Myocyte (in vitro differentiated cells): ENCODE data around the gene SRP14. TPM values are rescaled to one million over a fixed set of nuclear protein-coding genes. Genes with fewer than 3 reads are reported as not detected.

Source experiments
- DNase-seq: peaks from one replicate; pipeline ENCODE4 v3.0.0-alpha.2; 2012; ENCODE audit warnings: low read depth
- total RNA-seq: library from RNA; depleted of rRNA; stranded (reverse); fragments of >200 nt; gene quantifications from 2 replicates; pipeline ENCODE4 v1.2.3, GENCODE V29; 2014

The SRP14 gene
- total RNA-seq, 1 donor from 2014 or later = 268 TPM

GRCh38 chr15:40069178-40070165 is 30.5 kb upstream of the SRP14 start:
- peak; percentile 100 for DNase-seq

GRCh38 chr15:40067921-40068624 is 29.1 kb upstream of the SRP14 start:
- DNase-seq = no peak

- DNase-seq = no peak
Observed at GRCh38 chr15:40066589-40066988, 27.6 kb upstream of the SRP14 start.

GRCh38 chr15:40065166-40065565 is 26.2 kb upstream of the SRP14 start:
- DNase-seq = peak; percentile 46

- DNase-seq = peak; percentile 64
Observed at GRCh38 chr15:40064231-40064894, 25.4 kb upstream of the SRP14 start.

- peak; percentile 97 for DNase-seq
Observed at GRCh38 chr15:40063563-40064011, 24.6 kb upstream of the SRP14 start.

GRCh38 chr15:40062816-40063562 is 24.0 kb upstream of the SRP14 start:
- no peak for DNase-seq

- no peak for DNase-seq
Observed at GRCh38 chr15:40061212-40061901, 22.4 kb upstream of the SRP14 start.

- no peak for DNase-seq
Observed at GRCh38 chr15:40060236-40060961, 21.4 kb upstream of the SRP14 start.

GRCh38 chr15:40059821-40060220 is 20.8 kb upstream of the SRP14 start:
- DNase-seq = no peak

GRCh38 chr15:40058476-40059140 is 19.6 kb upstream of the SRP14 start:
- no peak for DNase-seq

- DNase-seq = no peak
Observed at GRCh38 chr15:40055576-40056293, 16.8 kb upstream of the SRP14 start.

- peak; percentile 98 for DNase-seq
Observed at GRCh38 chr15:40054855-40055575, 16.0 kb upstream of the SRP14 start.

- no peak for DNase-seq
Observed at GRCh38 chr15:40054605-40054854, 15.5 kb upstream of the SRP14 start.

- no peak for DNase-seq
Observed at GRCh38 chr15:40053831-40054604, 15.0 kb upstream of the SRP14 start.

GRCh38 chr15:40053079-40053830 is 14.3 kb upstream of the SRP14 start:
- no peak for DNase-seq
